Endometrium (tissue), 2 donors: ENCODE results near the gene H1-8.
A peak's percentile ranks its signal among the peaks of the same experiment; 100 is the strongest.
"Not testable (repeated sequence)": the region's sequence is repeated elsewhere in the genome, so short reads cannot be mapped to it uniquely, and the experiment has no call there.

ENCODE experiments used
- FAIRE-seq: peaks from 2 replicates; lab custom pipeline; 2012; peaks lifted over from hg19 to GRCh38; lab: Jason Lieb, UNC
- donor health status: control.
- donor health status: control.

H1-8 gene, protein sequence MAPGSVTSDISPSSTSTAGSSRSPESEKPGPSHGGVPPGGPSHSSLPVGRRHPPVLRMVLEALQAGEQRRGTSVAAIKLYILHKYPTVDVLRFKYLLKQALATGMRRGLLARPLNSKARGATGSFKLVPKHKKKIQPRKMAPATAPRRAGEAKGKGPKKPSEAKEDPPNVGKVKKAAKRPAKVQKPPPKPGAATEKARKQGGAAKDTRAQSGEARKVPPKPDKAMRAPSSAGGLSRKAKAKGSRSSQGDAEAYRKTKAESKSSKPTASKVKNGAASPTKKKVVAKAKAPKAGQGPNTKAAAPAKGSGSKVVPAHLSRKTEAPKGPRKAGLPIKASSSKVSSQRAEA

DNA sequence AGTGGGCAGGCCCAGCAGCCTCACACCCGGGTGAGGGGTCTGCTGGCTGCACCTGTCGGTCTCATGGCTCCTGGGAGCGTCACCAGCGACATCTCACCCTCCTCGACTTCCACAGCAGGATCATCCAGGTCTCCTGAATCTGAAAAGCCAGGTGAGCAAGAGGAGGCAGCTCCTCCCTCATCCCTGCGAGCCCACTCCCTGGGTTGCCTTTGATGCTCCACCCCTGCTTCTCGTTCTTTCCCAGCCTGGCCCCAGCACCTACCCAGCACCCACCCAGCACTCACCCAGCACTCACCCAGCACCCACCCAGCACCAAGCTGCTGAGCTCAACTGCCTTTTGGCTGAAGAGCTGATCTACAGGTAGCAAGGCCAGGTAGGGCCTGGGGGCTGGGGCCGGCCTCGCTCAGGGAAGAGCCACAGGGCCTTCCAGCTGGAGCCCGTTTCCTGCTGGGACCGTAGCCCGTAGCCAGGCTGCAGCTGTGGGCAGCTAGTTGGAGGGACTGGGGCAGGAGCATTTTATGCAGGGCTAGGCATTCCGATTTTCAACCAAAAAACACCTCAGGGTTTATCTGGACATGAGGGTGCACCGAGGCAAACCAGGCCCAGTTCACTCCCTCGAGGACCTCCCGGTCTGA, at the start of gene H1-8:
Gene H1-8 (plus strand): TSS at position 20 of the 635 bp plus-strand sequence. CDS start 44 bp downstream, at position 64.
- no peak for FAIRE-seq

DNA sequence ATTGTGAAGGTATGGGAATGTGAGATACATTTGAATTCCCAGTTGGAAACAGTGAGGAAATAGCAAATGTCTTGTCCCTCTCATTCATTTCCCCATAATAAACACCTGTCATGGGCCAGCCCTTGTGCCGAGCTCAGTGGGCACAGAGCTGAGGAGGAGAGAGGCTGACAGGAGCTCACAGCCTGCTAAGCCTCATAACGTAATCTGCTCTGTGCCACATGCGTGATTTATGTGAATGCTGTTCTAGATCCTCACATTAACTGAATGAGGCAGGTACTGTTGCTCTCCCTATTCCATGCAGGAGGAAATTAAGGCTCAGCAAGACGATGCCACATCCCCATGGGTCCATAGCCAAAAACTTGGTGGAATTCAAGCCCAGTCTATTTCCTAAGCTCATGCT, 49.8 kb upstream of the H1-8 start:
- FAIRE-seq, result no peak

DNA sequence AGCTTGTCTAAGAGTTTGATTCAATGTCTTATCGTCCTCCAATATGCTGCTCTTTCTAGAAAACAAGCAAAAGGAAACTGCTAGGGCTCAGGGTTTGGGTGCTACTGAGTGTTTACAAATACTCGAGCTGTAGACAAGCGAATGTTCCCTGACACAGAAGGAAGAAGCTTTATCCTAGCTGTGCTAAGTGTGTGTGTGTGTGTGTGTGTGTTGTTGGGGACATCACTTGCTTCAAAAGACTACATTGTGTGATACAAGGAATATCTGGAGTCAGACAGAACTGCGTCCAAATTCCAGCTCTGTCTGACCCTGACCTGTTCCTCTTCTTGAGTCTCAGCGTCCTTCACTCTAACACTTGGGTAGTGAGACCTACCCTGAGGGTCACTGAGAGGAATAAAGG, 48.5 kb upstream of the H1-8 start:
- FAIRE-seq, result not testable (repeated sequence)

DNA sequence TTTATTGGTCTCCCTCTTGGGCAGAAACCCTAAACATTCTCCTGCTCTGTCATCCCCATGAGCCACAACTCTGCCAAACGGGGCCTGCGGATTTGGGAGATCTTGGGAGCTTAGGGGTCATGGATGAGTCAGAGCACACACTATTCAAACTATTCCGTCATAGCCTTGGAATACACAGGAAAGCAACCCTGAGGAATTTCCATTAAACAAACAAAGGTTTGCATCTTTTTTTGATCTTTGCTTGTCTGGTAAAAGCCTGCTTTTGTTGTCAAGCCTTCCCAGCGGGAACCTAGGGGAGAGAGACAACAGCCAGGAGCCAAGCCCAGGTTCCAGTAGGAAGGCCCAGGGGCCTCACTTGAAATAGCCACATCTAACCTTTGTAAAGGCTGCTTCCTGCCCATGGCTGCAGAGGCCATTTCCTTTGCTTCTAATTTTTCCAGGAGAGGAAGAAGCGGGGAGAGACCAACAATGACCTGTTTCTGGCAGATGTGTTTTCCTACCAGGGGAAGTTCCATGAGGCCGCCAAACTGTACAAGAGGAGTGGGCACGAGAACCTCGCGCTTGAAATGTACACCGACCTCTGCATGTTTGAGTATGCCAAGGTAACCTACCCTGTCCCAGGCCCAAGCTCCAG, 47.9 kb upstream of the H1-8 start:
- peak; percentile 77 for FAIRE-seq

DNA sequence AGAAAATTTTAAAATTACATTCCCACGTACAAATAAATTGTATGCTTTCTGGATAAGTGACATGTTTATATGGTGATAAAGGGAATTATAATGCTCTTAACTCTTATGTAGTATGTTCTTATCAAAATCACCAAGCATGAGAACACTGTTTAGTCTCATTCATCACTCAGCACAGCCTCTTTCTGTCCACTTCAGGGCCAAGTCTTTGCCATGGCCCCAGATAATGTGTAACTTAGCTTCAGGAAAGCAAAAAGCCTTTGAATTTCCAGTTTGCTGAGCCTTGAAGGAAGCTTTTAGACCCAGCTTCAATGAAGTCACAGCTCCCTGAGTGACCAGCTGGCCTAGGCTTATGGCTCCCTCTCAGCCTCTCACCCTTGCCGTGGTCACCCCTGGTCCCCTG, 45.1 kb upstream of the H1-8 start:
- FAIRE-seq, result not testable (repeated sequence)

DNA sequence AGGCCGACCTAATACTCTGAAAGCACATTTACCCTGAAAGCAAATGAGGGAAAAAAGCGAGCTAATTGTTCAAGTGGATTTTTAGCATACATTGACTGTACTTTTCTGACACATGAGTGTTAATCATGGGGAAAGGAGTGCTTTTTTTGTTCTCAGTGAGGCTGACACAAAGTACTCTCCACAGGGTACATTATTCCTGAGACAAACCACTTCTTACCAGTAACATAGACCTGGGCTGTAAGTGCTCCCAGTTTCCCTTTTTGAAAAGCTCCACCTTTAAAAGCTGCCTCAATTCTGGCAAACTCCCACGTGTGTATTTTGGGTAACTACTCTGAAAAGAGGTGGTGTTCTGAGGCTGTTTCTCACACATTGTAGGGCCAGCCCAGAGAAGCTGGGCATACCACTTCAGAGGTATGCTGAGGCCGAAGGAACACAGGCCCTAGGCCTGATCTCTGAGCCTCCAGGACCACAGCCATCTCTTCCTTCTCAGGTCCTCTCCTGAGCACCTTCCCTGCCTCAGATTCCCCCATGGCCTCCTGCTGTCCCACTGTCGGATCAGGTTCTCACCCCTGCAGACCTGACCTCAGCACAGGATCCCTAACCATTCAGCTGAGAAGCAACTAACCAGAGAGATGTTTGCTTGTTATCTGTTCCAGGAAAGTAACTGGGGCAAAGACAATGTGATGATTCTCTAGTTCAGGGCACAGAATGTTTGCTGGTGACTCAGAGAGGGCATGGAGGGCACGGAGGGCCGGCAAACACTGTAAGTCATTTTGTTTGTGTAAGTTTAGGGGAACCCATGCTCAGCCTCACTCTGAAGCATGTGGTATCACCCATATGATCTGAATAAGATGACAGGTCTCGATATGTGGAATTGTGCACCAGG, 44.1 kb upstream of the H1-8 start:
- FAIRE-seq, result not testable (repeated sequence)

DNA sequence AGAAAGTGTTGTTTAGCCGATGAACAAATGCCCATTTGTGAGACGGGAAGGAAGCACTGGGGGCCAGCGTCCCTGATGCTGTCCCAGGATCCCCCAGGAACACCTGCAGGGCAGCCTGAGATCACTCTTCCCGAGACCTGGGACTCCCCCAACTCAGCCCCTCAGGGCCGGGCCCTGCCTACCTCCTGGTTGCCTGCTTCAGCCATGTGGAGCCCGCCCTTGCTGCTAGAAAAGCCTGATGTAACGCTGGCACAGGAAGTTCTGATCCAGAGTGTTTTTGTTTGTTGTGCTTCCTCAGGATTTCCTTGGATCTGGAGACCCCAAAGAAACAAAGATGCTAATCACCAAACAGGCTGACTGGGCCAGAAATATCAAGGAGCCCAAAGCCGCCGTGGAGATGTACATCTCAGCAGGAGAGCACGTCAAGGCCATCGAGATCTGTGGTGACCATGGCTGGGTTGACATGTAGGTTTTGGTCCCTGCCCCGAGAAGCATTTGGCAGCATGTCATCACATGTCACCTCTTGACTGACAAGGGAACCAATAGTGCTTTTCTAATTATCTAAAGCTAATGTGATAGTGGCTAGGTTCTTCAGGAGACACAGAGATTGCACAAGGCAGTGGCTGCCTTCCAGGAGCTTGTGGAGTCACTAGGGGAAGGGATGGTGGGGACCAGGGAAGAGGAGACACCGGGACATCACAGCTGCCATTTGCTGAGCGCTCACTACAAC, 43.2 kb upstream of the H1-8 start:
- not testable (repeated sequence) for FAIRE-seq

DNA sequence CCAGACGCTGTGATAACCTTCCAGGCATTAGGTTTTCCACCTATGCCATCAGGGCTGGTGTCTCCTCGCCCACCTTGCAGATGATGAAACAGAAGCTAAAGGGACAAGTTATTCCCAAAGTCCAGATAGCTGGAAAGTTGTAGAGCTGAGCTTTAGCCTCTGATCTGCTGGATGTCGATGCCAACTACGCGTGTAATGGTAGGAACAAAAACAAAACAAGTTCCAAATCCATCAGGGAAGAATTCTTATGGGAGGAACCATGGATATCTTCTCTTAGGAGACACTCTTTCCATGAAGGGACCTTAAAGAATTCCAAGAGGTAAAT, 42.7 kb upstream of the H1-8 start:
- no peak for FAIRE-seq

DNA sequence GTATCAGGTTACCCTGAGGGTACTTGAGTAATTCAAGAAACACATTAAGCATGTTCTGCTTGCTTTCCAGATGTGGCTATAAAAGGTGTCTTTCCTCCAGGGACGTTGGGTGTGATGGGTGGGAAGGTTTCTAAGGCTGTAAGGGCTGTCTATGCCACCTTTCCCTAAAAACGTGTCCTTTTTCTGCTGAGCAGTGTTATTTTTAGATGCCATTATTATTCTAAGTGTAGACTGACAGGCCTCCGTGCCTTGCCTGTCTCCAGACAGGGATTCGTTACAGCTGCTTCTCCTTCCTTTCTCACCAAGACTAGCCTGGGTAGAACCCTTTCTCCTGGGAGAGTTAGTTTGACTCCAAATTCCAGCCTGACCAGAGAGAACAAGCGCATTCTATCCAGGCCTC, 41.3 kb upstream of the H1-8 start:
- FAIRE-seq, result no peak

DNA sequence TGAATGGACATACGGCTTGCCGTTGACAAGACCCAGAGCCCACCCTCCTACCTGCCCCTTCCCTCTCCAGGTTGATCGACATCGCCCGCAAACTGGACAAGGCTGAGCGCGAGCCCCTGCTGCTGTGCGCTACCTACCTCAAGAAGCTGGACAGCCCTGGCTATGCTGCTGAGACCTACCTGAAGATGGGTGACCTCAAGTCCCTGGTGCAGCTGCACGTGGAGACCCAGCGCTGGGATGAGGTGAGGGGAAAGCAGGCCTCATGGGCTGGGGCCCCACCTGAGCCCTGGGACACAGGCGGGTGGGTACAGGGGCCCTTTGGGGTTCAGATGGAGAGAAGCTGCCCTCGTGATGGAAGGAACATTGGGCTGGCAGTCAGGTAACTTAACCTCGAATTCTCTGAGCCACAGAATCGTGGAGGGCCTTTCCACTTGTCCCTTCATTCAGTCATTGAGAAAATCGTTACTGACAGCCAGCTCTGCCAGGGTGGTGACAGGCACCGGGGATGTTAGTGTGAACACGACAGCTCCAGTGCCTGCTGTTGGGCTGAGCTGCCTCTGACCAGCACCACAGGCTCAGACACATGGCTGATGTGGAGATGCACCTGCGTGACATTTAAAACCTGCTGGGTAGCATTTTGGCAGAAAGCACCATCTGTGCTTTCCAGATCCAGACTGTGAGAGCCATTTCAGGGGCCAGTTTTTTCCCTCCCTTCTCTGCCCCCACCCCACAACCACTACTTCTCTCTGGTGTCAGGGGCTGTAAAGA, 40.1 kb upstream of the H1-8 start:
- no peak for FAIRE-seq

DNA sequence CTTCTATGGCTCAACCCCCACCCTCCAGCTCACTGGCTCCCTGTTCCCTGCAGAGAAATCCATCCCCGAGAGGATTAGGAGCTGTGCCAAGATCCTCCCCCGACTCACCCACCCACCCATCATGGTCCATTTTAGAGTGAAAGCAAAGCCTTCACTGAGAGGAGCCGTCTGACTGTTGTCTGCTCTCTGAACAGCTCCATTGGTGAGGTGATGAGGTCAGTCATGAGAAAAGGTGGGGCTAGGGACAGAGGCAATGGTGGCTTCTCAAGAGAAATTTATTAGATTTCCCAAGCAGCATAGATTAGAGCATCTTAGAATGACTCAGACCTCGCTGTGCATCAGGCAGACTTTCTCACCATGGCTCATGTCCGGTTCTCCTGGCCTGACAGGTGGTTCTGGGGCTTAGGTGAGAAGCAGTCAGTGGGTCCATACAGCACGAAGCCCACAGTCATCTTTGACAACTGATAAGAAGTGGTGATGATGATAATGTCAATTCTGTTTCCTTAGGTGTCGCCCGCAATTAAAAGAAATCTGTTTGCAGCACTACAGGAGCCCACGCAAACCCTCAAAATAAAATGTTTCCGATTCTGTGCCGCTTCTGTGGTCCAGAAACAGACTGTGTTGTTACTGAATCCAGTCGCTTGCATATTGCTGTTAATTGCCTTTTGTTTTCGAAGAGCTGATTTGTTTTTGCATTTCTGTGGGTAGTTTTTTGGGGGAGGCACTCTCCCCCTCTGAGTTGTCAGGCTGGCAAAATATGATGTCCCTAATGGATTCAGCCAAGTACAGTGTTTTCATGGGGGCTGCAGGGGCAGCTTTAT, 39.3 kb upstream of the H1-8 start:
- FAIRE-seq, result no peak

DNA sequence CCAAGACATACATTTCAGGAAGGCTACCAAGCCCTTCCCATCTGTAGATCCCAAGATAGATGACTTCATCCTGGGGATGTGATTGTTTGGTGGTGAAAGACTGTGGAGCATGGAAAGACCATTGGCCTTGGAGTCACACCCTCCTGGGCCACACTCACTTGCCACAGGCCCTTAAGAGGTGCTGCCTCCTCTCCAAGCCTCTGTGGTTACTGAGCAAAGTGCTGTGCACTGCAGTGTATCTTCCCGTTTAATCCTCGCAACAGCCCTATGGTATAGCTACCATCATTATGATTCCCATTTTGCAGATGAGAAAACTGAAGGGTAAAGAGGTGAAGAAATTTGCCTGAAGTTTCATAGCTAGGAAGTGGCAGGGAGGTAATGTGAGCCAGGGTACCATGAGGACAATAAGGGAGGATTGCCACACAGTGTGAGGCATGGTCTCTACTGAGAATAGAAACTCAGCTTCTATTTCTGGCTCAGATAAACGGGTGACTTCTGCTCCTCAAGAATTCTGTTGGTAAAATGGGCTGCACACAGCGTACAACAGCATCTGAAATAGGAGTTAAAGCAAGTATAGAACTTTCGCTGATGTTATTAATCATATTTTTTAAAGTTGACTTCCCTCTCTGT, 38.4 kb upstream of the H1-8 start:
- no peak for FAIRE-seq

DNA sequence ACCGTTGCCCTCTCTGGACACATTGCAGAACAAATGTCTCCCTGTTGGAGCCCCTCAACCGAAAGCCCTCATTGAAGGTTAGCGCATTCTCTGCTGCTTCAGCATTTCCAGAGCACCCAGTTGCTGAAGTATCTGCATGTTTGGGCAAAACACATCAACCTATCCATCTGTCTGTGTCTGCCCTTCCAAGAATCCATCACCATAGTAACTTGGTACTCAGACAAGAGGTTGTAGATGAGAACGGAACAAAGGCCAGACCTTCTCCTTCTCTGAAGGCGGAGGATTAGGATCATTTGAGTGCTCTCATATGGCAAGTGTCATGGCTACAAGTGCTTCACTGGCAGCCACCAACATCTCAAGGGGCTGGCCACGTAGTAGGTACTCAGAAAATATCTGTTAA, 37.6 kb upstream of the H1-8 start:
- FAIRE-seq, result no peak

DNA sequence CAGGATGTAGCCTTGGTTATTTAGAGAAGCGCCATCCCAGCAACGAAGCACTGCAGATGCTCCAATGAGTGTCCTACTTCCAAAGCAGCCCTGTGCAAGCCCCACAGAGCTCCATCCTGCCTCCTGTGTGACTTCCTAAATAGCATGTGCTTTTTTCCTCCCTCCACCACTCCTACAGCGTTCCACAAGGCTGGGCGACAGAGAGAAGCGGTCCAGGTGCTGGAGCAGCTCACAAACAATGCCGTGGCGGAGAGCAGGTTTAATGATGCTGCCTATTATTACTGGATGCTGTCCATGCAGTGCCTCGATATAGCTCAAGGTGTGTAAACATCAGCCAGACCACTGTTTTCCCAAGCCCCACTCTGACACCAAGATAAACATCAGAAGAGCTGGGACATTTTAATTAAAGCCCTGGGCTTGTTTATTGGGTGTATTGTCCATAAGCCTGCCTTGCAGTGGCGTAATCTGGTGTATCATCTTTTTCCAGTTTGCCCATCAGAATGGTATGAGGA, 36.7 kb upstream of the H1-8 start:
- no peak for FAIRE-seq

DNA sequence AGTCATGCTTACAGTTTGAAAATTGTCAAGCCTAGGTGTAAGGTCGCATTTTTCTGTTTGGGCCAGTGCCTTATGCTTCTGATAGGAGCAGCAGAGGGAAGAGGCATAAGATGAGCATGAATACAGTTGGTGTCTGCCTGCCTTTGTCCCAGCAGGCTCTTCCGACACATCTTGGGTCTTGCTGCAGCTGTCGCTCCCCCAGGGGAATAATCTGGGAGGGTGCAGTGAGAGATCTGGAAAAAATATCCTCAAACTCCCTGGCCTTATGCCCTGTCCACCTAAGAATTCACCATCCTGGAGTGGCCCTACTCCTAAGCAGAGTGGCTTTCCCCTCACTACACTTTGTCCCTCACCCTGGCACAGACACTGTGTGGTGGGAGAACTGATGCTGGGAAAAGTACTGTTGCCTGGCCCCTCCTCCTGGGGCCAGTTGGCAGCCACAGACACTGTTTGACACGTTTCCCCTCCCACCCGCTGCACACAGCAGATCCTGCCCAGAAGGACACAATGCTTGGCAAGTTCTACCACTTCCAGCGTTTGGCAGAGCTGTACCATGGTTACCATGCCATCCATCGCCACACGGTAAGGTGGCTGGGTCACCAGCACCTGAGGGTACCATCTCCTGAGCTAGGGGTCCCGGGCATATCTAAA, 35.7 kb upstream of the H1-8 start:
- no peak for FAIRE-seq

DNA sequence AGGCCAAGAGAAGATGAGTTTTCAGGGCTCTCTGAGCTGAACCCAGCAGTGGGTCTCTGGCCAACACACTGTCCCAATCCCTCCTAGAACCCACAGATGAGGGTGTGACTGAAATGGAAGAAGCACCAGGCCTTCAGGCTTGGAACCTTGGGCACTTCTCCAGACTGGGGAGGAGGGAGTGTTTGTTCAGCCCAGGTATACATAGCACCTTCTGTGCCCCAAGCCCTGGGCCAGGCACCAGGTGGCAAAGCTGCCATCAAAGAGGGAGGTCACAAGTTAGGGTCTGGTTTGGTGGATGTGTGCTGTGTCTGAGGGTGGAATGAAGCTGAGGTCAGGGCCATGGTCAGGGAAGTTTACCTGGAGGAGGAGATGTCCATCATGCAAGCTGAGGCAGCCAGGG, 30.4 kb upstream of the H1-8 start:
- no peak for FAIRE-seq

DNA sequence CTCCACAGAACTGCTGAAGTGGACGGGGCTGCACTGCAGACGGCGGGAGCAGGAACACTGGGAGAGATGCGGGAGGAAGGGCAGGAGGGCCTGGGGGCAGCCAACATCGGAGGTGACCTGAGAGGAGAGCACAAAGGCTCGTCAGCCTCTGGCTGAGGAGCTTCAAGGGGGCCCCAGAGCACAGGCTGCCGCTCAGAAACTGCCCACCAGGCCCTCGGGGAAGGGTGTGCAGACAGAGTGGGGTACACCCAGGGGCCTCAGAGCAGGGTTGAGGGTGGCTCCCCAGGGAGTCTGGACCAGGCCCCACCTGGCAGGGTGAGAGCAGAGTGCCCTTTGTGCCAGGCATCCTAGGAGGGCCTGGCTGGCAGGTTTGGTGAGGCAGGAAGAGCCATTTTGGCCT, 29.3 kb upstream of the H1-8 start:
- no peak for FAIRE-seq

DNA sequence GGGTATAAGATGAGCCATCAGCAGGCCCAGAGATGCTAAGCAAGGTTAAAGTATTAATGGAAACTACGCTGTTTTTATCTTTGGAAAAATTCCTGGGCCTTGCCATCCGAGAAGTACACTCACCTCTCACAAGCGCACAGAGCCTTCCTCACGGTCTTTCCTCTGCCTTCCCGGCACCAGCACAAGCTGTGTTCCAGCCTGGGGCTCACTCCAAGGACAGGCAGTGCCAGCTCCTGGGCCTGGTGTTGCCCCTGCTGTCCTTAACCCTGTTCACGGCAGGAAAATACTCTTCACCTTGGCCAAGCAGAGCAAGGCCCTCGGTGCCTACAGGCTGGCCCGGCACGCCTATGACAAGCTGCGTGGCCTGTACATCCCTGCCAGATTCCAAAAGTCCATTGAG, 28.9 kb upstream of the H1-8 start:
- no peak for FAIRE-seq

DNA sequence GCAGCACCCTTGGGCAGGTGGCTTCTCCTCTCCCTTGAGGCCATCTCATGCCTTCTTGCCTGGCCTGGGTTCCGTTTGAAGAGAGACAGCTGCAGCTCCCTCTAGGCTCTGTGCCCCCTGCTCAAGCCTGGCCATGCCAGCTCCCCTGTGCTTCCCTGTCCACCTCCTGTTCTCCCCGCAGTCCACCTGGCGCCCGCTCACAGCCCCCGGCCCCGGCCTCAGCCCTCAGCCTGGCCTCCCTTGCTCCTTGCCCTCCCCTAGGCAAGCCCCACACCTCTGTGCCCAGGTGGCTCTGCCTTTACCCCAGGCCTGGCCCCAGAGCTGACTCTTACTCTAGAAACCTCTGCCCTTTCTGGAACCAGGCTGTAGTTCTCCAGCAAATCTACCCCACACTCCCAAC, 28.4 kb upstream of the H1-8 start:
- FAIRE-seq, result no peak
